GM18907 (cell line): Measurements from ENCODE around the gene MYH7.
"Not testable (repeated sequence)": the region's sequence is repeated elsewhere in the genome, so short reads cannot be mapped to it uniquely, and the experiment has no call there.

Experiments used
- ATAC-seq: cut with Tn5 transposase; IDR thresholded peaks from one replicate; pipeline ENCODE4 v1.9.1; 2021; ENCODE audit warnings: mild to moderate bottlenecking, moderate library complexity; ENCODE audit not compliant: unreplicated experiment

Gene MYH7

DNA sequence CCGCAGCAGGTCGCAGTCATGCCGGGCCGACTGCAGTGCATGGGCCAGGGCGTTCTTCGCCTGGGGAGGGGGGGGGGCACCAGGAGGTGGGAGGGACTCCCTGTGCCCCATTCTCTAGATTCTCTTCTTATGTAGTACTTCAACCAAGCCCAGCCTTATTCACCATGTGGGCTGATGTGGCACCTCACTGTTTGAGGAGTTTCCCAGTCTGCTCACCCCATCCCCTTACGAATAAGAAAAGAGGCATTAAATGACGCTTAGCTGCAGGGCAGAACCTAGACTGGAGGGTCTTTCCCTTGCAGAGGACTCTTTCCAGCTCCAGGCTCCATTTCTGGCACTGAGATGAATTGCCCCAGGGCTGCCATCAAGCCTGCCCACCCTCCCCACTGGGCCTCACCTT, 46.5 kb downstream of the MYH7 start:
- no peak for ATAC-seq

DNA sequence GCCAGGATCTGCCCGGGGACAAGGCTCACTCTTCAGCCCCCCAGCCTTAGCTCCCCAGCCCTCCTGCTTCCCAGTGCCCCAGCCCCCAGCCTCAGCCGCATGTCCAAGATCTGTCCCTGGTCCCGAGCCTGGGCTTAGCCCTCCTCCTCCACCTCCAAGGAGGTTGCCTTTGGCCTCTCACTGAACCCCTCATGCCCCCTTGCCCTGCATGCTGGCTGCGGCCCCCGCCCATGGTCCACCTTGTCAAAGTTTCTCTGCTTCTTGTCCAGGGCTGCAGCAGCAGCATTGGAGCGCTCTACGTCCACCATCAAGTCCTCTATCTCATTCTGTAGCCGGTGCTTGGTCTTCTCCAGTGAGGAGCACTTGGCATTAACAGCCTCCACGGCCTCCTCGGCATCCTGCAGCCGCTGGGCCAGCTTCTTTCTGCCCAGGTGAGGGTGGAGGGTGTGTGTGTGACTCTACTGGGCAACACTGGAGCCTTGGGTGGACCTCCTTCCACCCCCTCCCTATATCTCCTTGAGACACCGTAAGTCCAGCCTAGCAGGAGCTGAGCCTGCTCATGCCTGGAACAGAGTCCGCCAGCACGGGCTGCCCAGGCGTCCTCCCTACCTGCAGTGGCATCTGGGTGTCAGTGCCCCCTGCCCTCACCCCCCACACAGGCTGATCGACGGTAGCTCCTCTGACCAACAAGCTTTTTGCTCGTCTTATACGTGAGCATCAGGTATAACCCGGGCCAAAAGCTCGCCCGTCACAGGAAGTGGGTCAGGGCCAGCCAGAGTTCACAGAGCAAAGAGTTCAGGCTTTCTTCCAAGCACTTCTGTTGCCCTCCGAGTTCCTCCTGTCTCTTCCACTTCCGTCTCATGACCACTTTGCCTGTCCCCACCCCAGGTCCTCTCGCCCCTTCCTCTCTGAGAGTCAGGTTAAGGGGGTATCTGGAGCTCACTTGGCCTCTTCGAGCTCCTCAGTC, 47.3 kb downstream of the MYH7 start:
- ATAC-seq, result no peak

DNA sequence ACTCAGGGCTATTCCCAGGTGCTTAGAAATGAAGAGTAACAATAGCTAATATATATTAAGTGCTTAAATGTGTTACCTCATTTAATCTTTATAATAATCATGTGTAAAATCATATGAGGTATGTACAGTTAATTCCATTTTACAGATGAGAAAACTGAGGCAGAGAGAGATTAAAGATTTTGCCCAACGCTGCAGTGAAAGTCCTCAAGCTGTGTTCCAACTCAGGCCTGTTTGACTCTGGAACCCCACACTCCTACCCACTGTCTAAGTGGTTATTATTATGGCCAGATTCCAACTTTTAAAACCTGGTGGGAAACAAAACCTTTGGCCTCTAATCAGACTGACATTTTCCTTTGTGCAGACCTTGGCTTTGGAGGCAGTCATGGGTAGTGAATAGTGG, 48.5 kb downstream of the MYH7 start:
- no peak for ATAC-seq

DNA sequence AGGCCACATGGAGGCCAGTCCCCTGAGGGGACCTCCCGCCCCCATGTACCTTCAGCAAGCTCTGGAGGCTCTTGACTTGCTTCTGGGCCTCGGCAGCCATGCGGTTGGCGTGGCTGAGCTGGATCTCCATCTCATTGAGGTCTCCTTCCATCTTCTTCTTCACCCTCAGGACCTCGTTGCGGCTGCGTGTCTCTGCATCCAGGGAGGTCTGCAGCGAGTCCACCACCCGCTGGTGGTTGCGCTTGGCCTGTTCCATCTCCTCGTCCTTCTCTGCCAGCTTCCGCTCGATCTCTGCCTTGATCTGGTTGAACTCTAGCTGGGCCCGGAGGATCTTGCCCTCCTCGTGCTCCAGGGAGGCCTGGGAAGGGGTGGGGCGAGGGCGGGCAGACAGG, 49.2 kb downstream of the MYH7 start:
- ATAC-seq, result not testable (repeated sequence)

DNA sequence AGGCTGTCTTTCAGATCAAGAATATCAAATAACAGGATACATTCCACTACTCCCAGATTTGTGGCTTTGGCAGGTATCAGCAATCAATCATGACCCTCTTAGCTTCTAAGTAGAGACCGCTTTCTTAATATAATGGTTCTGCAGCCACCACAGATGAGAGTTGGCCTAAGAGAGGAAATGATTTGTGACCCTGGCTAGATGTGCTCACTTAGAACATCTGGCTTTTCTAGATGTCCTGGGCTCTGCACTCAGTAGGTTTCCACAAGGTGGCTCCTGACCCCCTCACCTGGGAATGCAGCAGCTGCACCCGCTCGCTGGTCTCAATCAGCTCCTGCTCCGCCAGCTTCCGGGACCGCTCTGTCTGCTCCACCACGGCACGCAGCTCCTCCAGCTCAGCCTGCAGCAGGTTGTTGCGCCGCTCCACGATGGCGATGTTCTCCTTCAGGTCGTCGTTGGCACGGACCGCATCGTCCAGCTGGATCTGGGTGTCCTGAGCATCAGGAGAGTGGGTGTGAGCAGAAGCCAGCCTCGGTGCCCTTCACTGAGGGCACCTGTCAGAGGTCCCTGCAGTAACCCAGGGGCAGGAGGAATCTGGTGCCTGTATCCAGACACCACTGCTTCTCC, 49.7 kb downstream of the MYH7 start:
- ATAC-seq, result no peak

DNA sequence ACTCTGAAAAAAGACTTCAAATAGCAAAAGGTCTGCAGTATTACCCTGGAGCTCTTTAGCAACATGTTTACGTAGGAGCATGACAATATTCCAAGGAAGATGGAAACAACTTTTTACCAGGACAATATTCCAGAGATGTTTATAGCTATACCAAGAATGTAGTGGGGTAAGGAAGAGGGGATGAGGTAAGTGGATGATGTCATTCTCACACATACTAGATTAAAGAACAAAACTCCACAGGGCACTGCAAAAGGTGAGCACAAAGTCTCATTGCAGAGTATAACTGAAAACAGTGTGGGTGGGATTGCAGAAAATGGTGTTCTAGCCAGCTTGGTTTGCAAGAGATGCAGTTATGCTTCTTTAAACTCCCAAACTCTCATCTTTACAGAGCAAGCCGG, 50.2 kb downstream of the MYH7 start:
- no peak for ATAC-seq

DNA sequence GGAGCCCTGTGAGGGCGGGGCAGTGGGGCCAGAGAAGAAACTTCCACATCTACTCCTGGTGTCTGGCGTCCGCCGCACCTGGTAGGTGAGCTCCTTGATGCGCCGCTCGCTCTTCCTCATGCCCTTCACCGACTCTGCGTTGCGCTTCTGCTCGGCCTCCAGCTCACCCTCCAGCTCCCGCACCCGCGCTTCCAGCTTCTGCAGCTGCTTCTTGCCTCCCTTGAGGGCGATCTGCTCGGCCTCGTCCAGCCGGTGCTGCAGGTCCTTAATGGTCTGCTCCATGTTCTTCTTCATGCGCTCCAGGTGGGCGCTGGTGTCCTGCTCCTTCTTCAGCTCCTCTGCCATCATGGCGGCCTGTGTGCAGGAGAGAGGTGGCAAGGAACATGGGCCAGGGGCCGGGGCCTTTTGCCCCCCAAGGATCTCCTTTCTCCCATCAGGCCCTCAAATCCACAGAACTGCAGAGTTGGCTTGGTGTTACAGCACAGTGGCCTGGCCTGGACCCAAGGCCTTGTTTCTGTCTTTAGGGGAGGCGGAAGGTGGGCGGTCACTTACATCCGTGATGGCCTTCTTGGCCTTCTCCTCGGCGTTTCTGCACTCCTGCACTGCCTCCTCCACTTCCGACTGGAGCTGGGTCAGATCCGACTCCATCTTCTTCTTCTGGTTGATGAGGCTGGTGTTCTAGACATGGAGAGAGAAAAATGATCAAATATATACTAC, 50.9 kb downstream of the MYH7 start:
- no peak for ATAC-seq

DNA sequence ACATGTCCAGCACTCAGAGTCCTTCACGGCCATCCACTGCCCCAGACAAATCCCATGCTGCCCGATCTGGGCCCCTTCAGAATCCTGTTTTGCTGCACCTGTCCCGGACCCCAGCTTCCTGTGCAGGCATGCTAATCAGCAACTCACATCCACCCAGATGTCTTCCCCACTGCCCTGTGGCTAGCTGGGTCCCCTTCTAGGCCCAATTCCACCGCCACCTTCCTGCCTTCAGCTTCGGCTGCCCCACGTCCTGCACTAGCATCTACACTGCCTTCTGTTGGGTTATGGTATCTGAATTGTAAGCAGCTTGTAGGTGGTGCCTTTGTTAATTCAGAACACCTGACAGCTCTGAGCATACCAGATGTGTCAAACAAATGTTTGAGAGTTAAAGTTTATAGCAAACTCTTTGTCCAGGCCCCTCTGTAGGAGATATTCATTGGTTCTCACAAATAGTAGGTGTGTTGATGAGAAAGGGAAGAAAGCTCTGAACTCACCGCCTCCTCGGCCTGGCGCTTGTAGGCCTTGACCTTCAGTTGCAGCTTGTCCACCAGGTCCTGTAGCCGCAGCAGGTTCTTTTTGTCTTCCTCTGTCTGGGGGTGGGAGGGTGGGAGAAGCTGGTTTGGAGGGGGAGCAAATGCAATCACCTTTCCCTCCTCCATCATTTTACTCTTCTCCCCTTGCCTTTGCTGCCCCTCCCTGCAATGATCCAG, 52.6 kb downstream of the MYH7 start:
- ATAC-seq, result no peak

DNA sequence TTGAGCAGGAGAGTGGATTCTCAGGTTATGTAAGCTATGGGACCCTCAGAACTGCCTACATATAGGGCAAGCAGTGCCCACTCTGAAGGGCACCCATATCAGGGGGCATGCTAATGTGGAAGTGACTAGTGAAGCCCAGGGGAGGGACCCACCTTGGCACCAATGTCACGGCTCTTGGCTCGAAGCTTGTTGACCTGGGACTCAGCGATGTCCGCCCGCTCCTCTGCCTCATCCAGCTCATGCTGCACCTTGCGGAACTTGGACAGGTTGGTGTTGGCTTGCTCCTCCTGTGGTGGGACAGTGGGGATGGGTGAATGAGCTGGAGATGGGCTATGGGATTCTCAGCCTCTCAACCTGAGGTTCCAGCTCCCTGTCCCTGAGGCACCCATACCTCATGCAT, 53.2 kb downstream of the MYH7 start:
- no peak for ATAC-seq

DNA sequence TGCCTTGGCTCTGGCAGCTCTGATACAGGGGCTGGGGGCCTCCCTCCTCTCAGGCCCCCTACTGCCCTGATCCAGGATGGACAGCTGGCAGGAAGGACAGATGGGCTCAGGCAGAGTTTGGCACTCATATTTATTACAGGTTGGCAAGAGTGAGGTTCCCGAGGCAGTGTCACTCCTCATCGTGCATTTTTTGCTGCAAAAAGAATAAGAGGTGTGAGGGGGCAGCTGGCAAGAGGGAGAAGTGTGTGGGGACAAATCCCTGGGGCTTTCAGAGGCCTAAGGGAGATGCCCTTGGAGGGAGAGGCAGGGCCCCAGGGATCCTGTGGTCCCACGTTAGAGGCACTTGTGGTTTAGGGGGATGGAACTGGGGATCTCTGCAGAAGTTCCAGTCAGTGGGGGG, 53.6 kb downstream of the MYH7 start:
- no peak for ATAC-seq

DNA sequence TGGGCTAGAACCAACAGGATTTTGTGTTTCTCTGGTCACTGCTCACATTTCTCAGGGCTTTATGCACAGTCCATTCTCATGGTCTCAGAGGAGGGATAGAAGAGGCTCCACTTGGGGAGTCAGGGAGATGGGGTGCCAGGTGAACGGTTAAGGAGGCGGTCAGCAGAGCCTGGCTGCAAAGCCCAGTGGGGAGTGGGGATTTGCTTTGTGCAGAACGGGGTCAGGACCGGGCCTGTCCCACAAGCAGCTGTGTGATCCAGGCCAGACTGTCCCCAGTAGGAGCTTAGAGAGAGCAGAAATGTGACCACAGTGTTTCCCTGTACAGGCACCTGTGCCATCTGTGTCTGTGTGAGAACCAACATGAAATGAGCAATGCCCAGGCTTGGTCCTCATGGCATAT, 54.5 kb downstream of the MYH7 start:
- ATAC-seq, result no peak

DNA sequence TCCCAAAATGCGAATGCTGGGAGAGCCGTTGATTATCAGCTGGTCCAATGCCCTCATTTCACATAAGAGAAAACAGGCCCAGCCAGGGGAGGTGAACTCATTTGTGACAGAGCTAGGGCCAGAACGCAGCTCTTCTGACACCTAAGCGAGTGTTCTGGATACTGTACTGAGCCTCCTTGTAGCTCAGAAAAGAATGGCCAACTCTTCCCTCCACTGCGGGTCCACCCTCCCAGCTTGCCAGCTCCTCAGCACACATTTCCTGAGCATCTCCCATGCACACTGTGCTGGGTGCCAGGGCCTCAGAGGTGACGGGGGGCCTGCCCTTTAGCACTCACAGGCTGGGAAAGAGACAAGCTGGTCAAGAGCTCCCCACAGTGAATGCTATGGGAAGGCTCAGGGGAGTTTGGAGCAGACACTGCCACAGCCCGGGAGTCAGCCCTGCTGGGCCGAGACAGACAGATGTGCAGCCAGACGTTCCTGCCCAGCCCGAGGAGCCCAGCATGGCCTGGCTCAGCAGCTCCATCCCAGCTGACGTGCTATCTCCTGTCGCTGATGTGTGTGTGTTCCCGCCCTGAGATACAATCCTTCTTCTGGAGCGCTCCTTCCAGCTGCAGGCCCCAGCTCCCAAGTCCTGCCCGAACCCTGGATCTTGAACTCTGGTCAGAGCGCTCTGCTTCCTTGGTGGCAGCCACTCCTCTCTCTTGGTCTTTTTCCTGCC, 55.1 kb downstream of the MYH7 start:
- no peak for ATAC-seq

DNA sequence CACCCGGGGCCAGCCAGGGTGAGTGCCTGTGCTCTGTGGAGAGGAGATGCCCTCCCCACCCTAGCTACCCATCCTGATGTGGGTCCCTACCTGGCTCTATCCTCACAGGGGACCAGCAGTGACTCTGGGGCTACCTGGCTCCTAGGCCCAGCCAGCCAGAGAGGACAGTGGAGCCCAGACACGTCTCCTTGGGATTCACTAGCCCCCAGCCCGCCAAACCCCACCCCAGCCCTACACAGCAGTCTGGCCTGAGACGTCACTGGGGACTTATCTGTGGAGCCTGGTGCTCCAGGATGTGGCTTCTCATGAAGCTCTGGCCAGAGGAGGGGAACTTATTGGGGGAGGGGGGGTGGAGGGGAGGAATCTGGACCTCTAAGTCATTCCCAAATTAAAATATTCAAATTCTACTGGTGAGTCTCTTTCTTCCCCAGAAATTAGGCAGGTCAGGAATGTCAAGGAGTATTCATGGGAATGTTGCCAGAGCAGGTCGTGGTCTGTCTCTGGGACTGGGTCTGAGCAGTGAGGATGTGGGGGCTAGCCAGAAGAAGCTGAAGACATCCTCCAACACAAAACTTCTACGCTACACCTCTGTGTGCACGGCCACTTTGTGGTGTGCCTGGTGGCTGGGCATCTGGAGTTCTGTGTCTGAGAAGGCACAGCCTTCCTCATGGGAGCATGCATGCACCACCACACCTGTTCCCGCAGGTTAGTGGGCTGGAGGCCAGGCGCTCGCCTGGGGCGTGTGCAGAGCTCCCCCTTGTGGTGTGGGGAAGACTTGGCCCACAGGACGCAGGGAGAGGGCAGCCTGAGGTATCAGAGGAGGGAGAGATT, 55.9 kb downstream of the MYH7 start:
- ATAC-seq, result no peak

DNA sequence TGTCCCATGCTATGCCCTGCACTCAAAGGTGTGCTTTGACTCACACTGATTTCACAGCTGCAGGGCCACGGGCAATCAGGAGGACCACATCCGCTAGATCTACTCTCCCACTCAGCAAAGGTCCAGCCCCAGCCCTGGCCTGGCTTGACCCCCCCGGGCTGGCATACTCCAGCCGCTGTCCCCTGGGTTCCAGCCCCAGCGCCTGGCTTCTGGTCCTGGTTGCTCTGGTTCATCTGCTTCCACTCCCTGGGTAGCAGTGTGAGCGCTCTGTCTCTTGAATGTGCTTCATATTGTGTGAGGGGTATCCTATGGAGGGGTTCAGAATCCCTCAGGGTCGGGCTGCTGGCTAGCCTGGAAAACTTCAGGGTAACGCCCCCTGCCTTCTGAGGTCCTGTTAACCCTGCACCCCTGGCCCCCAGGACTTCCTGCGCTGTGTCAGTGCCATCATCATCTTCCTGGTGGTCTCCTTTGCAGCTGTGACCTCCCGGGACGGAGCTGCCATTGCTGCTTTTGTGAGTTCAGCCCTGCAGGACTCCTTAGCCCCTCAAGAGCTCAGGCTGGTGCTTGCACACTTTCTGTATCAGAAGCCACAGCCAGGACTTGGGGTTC, 56.7 kb downstream of the MYH7 start:
- ATAC-seq, result no peak

DNA sequence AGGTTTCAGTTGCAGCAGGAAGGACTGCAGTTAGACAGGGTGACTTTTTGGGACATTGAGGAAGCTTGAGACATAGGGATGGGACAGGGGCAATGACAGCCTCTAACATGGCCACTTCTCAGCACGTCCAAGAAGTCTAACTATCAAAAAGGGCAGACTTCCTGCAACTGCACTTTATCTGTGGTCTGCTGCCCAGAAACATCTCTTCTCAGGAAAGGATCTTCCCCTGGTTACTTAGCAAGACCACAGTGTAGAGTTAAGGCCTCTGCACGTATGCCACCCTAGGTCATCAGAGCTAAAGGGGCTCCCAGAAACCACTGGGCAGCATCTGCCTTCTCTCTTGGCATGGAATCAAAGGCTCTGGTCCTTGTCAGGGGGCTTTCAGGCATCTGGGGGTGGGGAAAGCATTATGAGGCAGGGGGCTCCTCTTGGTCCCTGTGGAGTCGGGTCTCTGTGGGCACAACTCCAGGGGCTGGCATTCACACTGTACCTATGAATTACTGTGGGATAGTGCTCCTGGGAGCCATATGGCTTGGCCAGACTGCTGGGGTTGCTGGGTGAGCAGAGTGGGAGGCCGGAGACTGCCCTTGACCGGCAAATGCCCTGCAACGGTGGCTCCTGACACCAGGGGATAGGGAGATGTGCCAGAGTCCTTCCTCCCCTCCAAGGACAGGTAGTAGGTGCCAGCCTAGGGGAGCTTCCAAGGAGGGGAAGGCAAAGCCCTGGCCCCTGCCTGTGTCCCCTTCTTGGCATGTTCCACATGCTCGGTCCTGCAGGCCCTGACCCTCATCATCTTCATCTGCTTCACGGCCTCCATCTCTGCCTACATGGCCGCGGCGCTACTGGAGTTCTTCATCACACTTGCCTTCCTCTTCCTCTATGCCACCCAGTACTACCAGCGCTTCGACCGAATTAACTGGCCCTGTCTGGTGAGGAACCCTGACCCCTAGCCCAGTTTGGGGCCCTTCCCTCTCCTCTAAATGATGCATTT, 57.6 kb downstream of the MYH7 start:
- no peak for ATAC-seq

DNA sequence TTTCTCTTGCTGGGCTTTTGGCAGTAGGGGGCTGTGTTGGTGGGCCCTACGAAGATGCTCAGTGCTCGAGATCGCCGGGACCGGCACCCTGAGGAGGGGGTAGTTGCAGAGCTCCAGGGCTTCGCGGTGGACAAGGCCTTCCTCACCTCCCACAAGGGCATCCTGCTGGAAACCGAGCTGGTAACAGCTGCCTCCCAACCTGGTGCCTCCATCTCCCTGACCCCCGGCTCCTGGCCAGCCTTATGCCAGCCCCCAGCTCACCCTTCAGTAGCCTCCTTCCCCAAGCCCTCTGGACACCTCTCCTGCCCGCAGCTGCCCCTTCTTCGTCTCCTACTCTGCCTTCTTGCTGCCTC, 58.3 kb downstream of the MYH7 start:
- ATAC-seq, result no peak

DNA sequence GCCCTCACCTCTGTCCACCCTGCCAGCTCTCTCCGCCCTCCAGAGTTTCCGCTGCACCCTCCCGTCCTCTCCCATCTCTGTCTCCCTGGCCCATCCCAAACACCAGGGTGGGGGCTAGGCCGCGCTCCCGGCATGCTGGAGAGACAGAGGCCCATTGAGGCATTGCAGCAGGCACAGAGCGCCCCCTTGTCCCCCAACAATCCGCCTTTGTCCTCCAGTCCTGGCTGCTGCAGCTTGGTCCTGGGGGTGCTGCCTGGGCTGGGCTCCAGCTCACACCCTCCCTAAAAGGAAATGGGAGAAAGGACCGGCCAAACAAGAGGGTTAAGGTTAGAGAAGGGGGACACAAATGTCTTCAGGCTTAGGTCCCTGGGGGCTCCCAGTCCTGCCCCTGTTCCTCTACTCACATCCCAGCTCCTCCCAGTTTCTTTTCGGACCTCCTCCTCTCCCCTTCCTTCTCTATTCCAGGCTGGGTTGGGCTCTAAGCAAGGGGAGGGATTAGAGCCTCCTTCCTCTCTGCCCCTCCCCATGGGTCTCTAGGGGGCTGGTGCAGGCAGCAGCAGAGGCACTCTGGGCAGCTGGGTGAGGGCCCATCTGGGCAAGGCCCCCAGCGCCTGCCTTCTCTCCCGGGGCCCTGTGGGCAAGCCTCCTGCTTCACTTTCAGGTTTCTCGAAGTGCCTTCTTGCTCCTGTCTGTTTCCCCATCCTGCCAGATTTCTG, 58.8 kb downstream of the MYH7 start, which contains the start of gene CMTM5:
CMTM5 (plus strand) TSS at position 565 of the 716 bp plus-strand sequence. CDS start 206 bp downstream, outside the sequence.
- no peak for ATAC-seq
